GM03348 (cell line): ENCODE data around the gene PRXL2B.
"Not testable (repeated sequence)": the region's sequence is repeated elsewhere in the genome, so short reads cannot be mapped to it uniquely, and the experiment has no call there.

ENCODE experiments used
- DNase-seq: peaks from one replicate; pipeline ENCODE4 v3.0.0; 2012; ENCODE audit warnings: low spot score

PRXL2B gene

DNA sequence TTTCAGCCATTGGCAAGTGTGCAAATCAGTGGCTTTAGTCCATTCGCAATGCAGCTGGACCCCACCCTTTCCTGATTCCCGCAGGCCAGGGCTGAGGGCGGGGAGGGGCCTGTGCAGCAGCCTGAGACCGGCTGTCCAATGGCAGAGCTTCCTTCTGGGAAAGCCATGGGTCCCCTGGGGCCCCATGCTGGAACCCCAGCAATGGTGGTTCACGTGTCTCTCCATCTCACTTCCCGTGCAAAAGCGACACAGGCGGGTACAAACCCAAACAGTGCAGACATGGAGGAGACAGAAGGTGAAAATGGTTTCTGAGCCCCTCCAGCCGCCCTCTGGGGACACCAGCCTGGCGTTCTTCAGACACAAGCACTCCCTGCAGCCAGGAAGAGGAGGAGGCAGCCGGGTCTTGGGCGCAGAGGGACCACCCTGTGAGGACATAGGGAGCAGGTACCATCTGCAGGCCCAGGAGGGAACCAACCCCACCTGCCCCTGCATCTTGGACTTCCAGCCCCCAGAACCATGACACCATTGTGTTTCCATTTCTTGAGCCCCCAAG, 36.2 kb upstream of the PRXL2B start:
- DNase-seq = not testable (repeated sequence)

DNA sequence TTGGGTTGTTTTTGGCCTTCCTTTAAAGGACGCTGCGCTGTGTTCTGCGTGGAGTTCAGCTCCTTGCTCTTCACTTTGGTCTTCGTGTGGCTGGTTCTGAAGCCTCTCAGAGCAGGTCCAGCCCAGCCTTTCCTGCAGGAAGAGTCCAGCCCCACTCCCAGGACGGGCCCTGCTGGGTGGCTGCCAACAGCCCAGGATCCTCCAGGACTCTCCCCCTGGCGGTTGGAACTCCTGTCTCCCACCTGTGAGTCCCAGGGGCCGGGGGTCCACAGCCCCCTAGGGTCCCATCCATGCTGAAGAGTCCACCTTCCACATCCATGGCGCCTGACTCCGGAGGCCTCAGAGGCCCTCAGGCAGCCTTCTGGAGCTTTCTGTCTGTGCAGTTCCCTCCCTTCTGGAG, 35.0 kb upstream of the PRXL2B start:
- not testable (repeated sequence) for DNase-seq

DNA sequence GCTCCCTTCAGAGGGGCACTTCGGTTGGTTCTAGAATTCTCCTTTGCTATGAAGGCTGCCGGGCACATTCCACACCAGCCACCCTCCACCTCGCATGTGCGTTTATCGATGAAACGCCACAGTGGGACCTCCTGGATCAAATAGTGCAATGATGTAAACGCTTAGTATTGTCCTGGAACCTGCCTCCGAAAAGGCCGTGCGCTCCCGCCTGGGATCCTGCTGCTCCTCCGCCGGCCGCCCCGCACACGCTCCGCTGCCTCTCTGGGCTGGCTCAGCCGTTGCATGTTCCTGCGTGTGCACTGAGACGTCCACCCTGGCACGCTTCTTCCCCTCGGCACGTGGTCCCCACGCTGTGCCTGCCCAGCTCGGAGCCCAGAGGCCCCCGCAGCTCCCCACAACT, 34.4 kb upstream of the PRXL2B start:
- DNase-seq = no peak

DNA sequence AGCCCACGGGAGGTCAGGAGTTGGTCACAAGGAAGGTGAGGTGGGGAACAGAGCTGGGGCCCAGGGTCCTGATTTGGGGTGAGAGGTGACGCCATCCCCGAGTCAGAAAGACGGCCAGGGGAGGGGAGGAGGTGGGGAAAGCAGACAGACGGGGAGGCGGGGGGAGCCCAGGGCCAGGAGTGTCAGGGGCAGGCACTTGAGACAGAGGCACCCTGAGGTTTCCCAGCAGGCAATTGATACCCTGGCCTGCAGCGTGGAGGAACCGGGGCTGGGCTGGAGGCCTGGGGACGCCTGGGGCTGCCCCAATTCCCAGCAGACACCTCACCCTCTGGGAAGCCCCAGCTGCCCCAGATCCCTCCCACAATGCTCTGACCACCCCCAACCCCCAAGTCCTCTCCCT, 33.5 kb upstream of the PRXL2B start:
- not testable (repeated sequence) for DNase-seq

DNA sequence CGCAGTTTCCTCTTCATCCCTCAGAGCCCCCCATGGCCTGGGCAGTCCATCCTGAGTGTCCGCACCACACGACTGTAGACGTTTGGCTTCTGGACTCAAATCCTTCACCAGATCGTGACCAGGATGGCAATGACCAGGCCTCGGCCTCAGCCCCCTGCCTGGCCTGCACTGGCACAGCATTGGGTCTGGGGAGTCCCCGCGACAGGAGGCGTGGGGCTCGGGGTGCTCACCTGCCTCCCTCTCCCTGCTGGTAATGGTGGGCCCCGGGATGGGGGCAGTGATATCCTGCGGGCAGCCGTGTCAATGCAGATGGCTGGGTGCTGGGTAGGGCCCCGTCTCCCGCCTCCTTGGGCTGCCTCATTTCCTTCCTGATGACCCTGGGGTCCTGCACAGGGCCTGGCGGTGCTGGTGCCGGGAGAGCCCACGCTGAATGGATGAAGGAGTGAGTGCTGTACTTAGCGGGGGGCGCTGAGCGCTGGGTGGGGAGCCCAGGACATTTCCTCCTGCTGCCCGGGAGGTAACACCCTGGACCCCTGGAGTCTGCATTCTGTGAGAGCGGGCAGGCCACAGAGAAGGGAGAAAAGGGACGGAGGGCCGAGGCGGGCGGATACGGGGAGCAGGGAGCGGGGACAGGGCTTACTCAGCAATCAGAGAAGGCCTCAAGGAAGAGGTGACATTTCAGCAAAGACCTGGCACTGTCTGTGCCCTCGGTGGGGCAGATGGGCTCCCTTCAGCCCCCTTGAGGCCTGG, 32.5 kb upstream of the PRXL2B start:
- no peak for DNase-seq

DNA sequence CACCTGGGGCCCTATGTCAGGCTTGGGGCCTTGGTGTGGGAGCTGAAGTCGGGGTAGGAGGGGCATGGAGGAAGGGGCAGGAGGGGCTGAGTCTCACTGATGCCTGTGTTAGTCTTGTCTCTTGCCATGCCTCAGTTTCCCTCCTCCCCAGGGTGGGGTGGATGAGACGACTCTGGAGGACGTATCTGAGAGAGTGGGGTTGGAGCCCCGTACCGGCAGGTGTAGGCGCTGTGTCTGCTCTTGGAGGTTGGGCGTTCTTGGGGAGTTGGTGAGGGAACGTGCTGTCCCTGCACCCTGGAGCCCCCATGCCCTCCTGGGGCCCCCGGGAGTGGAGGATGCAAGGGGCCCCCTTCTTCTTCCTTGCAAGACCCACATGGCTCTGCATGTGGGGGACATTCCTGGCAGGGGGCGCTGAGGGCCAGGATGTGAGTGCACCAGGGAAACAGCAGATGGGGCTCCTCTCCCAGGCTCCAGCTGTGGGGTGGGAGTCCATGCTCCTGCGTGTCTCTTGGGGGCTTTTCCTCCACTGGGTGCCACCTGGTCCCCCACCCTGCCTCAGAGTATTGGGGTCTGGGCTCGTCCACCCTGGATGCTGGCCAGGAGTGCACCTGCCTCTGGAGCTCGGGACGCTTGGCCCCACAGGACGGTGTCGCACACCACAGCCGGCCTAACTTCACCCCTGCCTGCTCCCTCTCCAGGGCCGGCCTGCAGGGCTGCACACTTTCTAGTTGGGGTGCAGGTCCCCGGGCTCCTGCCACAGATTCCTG, 31.8 kb upstream of the PRXL2B start:
- no peak for DNase-seq

DNA sequence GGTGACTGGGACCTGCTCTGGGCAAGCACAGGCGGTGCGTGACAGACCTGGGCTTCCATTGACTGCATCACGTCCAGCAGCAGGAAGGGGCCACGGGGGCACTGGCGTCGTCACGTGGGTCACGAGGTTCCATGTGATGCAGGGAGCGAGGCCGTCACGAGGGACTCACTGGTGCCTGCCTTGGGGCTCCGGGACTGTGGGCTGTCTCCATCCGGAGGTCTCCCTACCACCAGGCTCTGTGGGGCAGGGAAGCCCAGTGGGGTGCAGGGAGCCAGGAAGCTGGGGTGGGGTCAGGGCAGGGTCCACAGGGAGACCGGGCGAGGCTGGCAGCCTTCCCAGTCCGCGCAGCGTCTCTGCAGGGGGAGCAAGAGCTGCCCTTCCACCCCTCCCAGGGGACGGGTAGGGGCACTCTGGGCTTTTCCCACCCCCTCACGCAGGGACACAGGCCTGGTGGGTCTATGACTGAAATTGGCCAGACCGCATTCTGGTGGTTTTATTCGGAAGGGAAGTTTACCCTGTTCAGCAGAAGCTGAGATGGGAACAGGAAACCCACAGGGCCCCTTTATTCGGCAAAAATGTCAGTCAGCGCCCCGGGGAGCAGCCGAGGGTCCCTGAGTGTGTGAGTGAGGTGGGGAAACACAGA, 30.8 kb upstream of the PRXL2B start:
- peak; percentile 46 for DNase-seq

DNA sequence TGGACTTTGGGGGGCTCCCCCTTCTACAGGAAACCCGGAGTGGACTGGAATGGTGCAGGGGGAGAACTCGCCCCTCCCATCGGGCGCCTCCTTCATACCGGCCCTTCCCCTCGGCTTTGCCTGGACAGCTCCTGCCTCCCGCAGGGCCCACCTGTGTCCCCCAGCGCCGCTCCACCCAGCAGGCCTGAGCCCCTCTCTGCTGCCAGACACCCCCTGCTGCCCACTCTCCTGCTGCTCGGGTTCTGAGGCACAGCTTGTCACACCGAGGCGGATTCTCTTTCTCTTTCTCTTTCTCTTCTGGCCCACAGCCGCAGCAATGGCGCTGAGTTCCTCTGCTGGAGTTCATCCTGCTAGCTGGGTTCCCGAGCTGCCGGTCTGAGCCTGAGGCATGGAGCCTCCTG, 30.3 kb upstream of the PRXL2B start, which contains the start of gene TNFRSF14:
Gene TNFRSF14, plus strand, starts transcription at position 95 of the 401 bp plus-strand sequence. Its CDS starts 294 bp downstream, at position 389.
- DNase-seq = peak; percentile 84

DNA sequence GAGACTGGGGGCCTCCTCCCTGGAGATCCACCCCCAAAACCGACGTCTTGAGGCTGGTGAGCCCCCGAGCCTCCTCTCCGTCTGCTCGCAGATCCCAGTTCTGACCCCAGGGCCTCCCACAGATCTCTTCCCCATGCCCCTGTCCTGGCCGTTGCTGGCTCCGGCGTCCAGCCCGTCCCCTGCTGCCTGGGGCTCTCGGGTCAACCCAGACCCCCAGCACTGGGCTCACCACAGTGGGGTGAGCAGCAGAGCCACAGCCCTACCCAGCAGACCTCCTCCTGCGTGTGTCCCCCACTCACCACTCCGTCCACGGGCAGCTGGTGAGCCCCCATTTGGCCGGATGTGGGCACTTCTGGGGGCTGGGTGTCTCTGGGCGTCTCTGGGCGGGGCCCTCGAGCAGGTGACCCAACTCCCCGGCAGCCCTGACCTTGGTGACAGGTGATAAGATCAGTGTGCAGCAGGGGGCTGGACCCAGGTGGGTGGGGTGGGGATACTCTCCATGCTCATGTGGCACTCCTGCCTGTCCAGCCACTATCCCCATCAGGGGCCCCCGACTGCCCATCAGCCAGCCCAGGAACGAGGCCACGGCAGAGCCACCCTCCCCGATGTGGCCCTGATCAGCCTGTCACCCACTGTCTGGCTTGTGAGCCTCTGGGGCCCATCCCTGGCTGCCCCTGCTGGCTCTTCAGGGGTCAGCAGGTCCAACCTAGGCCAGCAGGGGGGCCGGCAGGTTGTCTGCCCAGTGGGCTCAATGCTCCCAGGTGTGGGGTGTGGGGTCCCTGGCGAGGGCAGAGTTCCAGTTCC, 29.7 kb upstream of the PRXL2B start:
- DNase-seq = peak; percentile 41

DNA sequence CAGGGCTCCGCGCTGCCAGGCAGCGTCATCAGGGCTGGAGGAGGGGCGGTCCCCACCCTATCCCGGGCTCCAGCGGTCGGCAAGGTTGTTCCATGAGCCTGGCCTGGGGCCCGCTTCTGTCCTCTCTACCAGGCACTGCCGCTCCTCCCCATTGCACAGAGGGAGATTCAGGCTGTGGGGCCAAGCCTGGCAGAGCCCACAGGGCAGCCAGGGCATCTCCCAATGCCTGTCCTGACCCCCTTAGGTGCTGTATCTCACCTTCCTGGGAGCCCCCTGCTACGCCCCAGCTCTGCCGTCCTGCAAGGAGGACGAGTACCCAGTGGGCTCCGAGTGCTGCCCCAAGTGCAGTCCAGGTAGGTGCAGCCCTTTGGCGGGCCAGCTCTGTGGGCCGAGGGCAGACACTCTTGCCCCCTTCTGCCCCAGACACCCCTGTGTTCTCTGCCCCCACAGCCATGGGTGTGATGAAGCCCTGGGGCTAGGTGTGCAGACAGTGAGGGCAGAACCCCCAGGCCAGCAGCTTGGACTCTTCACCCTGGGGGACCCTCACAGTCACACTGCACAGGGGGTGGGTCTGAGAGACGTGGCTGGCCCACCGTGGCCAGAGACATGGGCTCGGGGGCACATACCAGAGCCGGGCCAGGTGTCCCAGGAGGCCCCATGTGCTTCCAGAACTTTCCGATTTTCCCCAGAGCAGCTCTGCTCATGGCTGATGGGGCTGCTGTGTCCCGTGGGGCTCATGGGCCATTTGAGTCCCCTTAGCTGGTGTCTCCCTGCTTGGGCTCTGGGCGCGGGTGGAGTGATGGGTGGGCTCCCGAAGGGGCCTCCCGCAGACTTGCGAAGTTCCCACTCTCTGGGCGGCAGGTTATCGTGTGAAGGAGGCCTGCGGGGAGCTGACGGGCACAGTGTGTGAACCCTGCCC, 28.8 kb upstream of the PRXL2B start:
- no peak for DNase-seq

DNA sequence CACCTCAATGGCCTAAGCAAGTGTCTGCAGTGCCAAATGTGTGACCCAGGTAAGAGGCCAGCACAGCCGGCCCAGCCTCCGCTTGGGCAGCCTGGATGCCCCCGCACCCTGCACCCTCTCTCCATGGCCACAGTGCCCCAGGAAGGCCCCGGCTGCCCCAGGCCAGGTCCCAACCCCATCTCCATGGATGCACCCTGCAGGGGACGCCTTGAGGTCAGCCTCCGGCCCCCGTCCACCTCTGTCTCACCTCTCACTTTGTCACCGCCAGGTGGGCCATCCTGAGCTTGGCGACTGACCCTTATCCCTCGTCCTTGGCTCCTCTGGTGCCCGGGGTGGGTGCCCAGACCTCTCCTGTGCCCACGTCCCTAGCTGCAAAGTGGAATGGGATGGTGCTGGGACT, 28.2 kb upstream of the PRXL2B start:
- no peak for DNase-seq

DNA sequence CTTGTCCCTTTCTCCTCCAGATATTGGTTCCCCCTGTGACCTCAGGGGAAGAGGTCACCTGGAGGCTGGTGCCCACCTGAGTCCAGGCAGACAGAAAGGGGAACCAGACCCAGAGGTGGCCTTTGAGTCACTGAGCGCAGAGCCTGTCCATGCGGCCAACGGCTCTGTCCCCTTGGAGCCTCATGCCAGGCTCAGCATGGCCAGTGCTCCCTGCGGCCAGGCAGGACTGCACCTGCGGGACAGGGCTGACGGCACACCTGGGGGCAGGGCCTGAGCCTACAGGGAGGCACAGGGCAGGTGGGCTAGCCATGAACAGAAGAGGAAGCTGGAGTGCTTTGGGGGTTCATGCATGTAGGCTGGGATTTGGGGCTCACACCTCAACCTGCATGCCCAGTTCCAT, 27.7 kb upstream of the PRXL2B start:
- DNase-seq = no peak

DNA sequence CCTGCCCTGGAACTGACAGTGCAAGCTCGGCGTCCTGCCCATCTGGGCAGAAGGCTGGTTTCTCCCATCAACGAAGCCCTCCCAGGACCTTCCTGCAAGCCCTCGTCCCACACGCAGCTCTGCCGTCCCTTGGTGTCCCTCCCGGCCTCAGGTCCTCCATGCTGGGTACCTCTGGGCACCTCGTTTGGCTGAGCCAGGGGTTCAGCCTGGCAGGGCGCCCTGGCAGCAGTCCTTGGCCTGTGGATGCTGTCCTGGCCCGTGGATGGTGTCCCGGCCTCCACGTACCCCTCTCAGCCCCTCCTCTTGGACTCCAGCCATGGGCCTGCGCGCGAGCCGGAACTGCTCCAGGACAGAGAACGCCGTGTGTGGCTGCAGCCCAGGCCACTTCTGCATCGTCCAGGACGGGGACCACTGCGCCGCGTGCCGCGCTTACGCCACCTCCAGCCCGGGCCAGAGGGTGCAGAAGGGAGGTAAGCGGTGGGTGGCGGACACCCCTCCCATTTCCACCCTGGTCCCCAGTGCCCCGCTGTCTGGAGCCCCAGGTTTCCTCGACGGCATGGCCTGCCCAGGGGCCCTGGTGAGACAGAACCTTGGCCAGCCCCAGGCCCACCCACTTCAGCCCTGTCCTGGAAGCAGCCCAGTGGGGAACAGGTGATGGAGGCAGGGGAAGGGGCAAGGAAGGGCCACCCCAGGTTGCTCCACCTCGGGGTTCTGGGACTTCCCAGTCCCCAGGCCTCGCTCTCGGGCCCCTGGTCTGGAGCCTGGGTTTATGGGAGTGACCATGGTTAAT, 26.9 kb upstream of the PRXL2B start:
- no peak for DNase-seq

DNA sequence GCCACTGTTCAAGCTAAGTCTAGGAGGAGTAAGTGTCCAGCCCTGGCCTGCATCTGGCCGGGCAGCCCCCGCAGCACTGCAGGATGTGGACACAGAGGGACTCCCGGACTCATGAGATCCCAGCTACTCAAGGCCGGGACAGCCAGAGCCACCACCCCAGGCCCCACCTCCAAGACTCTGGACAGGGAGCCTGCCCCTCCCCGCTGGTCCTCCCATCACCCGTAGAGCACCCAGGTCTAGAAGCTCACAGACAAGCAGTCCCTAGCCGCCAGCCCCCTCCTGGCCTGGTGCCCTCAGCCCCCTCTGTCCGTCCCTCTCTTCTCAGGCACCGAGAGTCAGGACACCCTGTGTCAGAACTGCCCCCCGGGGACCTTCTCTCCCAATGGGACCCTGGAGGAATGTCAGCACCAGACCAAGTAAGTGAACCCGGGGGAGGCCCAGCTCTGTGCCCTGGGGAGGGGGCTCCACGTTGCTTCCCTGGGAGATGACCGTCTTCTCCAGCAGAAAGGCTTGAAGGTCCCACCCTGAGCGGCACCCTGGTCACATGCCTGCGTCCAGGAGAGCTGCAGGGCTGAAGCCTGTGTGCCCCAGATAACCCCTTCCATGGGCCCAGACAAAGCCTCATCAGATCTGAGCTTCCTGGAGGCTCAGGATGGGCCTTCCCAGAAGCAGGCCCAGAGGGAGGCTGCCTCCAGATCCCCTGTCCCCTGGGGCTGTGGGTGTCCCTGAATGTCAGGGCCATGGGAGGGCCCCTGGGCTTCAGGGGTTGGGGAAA, 26.1 kb upstream of the PRXL2B start:
- no peak for DNase-seq

DNA sequence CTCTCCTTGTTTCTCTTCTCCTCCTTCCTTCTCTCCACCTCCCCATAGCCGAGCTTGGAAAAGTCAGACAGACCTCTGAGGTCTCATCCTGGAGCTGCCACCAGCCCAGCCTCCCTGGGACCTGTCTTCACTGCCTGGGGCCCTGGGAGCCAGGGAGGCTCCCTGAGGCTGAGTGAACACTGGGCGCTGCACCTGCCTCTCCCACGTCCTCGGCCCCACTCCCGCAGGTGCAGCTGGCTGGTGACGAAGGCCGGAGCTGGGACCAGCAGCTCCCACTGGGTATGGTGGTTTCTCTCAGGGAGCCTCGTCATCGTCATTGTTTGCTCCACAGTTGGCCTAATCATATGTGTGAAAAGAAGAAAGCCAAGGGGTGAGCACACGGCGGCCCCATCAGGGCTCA, 25.1 kb upstream of the PRXL2B start:
- no peak for DNase-seq

DNA sequence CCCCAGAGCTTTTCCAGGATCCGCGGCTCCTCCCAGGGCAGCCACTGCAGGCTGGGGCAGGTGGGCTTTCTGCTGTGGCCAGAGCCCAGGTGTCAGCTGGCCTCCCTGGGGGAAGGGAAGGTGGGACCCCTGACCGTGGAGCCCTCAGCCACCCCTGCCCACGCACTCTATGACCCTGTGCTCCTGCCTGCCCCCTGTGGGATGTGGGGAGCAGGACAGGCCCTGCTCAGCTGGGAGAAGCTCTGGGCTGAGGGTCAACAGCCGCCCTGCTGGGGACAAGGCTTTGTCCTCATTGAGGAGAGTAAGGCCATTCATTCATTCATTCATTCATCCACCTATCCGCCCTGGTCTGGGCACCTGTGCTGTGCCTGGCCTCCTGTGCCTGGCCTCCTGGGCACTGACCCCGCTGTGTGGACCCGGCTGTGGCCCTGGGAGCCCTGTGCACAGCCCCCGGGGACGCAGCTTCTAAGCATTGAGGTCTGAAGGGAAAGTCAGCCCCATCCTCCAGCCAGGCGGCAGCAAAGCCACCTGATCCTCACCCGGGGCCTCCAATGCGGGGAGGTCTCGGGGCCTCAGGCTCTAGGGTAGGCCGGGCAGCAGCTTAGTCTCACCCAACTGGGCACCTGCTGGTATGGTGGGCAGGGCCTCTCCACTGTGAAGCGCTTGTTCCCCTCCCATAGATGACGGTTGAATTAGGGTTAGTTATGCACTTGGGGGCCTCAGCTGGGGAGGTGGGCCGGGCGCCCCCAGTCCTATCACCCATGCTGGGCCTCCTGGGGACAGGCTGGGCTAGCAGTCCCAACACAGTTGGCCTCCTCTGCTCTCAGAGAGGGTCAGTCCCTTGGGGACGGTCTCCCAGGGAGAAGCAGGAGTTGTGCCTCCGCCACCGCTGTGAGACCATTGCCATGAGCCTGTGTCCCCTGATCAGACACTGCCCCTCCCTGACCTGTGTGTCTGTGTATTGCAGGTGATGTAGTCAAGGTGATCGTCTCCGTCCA, 24.4 kb upstream of the PRXL2B start:
- DNase-seq = peak; percentile 45

DNA sequence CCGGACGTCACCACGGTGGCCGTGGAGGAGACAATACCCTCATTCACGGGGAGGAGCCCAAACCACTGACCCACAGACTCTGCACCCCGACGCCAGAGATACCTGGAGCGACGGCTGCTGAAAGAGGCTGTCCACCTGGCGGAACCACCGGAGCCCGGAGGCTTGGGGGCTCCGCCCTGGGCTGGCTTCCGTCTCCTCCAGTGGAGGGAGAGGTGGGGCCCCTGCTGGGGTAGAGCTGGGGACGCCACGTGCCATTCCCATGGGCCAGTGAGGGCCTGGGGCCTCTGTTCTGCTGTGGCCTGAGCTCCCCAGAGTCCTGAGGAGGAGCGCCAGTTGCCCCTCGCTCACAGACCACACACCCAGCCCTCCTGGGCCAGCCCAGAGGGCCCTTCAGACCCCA, 23.4 kb upstream of the PRXL2B start:
- DNase-seq = no peak
